Activated CD4-positive, CD25-positive, alpha-beta regulatory T cell treated with anti-CD3 and anti-CD28 coated beads, Interleukin-2, amount 50 U/mL, for 16 hours (primary cell): ENCODE data around the gene INKA1.

ENCODE experiments used
- DNase-seq: peaks from one replicate; pipeline ENCODE4 v3.0.0-alpha.2; 2020; ENCODE audit warnings: low read depth, low spot score

INKA1 gene

DNA sequence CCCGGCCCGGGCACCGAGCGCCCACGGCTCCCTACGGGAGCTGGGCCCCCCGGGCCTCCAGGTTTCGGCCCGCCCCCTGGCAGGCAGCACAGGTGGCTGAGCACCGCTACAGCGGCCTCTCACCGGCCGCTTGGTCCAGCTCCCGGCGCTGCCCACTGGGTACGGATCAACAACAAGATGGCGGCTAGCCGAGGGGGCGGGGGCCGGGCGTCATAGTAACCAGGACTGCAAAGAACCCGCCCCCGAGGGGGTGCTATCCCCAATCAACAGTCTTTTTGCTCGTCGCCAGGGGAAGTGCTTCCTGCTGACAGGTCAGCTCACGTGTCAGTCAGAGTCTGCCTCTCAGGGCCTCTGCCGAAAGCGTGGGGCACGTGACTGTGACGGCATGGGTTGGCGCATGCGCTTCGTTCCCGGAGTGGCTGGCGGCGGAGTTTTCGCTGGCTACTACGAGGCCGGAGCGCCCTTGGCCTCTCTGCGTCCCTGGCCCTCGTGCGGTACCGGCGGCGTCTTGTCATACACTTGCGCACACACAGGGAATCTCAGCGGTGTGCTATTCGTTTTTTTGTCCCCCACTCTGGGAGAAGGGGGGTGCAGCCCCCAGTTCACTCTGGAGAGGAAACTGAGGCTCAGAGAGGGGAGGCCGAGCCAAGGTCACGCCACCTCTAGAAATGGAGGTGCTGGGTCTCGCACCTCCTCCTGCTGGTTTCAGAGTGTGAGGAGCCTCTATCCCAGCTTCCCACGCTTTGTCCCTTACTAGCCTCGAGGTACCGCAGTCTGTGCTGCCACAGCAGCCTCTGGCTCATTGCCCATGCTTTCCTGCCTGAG is 16.5 kb upstream of the INKA1 start, which contains the start of gene IP6K1:
Gene IP6K1, minus strand, starts transcription at position 186 of the 825 bp plus-strand sequence. CDS start 38,502 bp downstream, outside the sequence.
- DNase-seq: peak; percentile 99

DNA sequence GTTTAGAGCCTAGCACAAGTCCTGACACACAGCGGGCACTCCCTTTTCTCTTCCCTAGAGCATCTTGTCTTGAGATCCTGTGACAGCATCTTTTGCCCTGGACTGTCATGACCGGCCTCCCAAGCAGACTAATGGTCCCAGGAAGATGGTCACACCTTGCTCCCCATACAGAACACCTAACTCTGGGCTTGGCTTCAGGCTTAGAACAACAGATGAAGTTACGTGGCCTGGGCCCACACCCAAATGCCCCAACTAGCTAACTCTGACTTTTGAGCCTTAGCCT is 15.9 kb upstream of the INKA1 start:
- DNase-seq: no peak

GRCh38 chr3:49787536-49787935 is 15.5 kb upstream of the INKA1 start:
- no peak for DNase-seq

GRCh38 chr3:49788056-49788455 is 15.0 kb upstream of the INKA1 start:
- no peak for DNase-seq

DNA sequence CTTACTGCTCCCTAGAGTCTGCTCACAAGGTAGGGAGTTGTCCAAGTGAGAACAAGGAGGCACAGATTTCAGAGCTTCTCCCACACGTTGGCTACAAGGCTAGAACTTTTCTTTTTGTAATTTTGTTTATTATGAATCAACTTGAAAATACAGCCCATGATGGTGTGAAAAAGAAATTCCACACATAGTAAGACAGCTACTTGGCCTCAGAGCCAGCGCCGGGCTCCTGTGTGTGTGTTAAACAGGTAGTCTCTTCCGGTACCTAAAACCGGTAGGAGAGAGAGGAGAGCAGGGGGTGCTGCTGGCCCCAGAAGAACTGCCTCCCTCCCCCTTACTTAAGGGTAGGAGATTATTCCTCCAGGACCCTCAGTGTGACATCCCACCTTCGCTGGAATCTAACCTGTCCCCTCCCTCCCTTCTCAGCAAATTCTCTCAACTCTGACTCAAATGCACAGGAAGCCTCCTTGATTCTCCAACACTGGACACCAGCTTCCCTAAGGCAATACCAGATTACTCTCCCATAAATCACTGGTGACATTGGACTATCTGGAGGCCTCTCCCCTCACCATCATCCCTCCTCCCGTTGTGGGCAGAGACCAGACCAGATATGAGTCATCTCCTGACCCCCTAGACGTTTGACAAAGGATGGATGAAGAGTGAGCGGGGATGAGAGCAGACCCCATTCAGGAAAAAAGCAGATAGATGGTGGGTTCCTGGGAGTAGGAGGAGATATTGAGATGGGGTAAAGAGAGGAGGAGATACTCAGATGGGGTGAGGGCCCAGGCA is 12.2 kb upstream of the INKA1 start:
- DNase-seq: no peak

DNA sequence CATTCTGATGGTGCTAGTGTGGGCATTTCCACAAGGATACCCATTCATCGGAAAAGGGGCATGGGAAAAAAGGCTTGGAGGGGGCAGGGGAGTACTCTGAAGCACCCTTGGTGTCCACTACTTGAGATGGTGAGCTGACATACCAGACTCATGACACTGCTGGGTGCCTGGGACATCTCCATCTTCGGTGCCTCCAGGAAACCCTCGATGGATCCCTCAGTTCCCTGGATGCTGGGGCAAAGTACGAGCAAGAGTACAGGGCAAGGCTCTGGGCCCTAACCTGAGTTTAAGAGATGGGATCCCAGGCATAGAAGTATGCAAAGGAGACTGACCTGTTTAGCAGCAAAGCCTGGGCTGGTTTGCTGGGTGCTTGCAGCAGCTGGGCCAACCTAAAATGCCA is 11.5 kb upstream of the INKA1 start:
- DNase-seq: no peak

DNA sequence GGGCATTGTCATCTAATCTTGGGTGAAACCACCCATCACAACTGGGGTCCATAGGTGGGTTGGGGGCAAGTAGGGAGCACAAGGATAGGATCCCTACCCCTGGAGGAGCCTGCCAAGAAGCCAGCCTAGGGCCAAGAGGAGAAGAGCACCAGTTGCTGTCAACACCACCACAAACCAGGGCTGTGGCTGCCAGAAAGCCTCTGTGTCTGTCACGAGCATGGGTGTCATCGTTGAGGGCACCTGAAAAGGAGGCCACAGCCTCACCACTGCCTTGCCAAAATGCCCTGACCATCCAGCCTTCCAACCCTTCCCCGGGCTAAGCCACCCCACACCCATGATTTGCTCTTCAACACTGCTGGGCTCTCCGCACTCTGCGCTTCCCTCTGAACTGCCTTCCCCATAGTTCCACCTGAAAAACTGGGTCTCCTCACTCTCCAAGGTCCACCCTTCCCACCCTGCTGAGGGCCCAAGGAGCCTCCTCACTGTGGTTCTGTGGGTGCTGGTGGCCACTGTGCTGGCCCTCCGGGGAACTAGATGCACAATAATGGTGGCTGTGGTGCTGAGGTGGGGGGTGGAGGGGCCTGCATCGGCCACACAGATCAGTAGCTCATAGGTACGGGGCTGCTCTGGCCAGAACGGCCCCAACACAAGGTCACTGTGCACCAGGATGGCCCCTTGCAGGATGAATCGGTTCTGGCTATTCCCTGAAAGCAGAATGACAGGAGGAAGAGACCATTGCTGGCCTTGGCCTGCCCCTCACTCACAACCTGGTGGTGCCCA is 10.5 kb upstream of the INKA1 start:
- no peak for DNase-seq

GRCh38 chr3:49793486-49794085 is 9.5 kb upstream of the INKA1 start:
- DNase-seq: no peak

DNA sequence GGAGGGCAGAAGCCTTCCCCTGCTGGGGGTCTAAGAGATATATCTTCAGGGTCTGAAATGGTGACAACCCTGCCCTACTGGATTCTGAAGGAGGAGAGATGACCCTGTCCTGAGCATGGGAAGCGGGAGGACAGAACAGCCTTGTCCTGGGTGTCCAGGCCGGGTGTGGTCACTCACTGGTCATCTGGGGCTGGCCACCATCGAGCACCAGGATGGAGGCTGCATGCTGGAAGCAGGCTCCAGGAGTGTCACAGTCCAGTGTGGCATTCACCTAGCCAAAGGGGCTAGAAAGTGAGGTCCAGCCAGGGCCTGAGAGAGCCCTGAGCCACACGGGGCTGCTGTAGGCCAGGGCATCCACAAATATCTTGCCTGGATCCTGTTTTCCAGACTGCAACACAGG is 8.6 kb upstream of the INKA1 start:
- no peak for DNase-seq

DNA sequence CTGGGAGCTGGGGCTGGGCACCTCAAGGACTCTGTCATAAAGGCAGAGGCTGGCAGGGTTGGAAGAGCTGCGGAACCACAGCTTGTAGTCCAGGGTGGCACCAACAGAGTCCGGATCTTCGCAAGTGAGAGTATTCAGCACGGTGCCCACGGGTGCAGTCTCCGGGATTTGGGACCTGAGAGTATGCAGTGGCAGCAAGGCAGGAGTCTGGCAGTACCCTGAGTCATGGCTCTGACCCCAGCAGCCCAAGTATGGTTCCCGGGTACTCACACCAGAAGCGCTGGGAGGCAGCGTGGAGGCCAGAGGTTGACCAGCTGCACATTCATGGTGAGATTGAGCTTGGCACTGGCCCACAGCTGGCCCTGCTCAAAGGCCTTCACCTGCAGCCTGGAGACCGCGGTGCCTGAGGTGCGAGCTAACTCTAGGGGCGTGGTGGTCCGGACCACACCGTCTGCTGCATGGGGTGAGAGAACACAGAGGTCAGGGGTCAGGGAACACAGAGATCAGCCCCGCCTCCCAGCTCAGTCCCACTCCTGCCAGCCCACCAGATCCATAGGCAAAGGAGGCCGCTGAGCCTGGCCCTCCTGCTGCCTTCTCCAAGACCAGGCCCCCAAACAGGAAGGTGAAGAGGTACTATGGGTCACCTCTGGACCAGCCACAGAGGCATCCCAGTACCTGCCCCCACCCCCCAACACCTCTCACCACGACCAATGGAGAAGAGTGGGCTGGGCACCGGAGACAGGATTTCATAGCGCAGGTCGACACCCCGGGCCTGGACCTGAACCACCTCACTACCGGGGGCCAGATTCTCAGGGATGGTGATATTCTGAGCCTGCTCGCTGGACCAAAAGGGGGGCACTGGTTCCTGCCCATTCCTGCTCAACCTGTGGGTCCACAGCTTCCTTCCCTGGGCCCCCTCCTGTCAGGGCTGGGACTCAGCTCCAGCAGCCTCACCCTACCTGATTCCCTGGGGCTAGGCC is 7.8 kb upstream of the INKA1 start:
- DNase-seq: no peak

DNA sequence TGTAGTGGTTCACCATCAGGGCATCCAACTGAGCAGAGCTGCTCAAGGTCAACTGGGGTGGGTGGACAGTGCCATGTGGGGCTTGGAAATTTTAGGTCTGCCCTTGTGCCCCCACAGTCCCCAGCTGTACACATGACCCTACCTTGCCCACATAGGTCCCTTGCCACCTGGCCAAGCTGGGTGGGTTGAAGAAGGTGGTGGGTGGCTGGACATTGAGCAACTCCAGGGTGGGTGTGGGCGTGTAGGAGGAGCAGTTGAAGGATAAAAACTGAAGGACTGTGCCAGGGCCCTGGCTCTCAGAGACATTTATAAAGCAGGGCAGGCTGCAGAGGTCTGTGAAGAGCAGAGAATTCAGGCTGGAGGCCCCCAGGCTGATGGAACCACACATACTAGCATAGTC is 4.0 kb upstream of the INKA1 start:
- DNase-seq: no peak

- DNase-seq: no peak
Measured at GRCh38 chr3:49799761-49800160, 3.3 kb upstream of the INKA1 start, which contains the start of gene CDHR4. Gene CDHR4, minus strand, starts transcription at chr3:49799873. Its CDS starts 61 bp downstream, at chr3:49799812.

GRCh38 chr3:49801160-49801559 is 1.9 kb upstream of the INKA1 start:
- no peak for DNase-seq

GRCh38 chr3:49803465-49804140 is 542 bp downstream of the INKA1 start:
- no peak for DNase-seq

DNA sequence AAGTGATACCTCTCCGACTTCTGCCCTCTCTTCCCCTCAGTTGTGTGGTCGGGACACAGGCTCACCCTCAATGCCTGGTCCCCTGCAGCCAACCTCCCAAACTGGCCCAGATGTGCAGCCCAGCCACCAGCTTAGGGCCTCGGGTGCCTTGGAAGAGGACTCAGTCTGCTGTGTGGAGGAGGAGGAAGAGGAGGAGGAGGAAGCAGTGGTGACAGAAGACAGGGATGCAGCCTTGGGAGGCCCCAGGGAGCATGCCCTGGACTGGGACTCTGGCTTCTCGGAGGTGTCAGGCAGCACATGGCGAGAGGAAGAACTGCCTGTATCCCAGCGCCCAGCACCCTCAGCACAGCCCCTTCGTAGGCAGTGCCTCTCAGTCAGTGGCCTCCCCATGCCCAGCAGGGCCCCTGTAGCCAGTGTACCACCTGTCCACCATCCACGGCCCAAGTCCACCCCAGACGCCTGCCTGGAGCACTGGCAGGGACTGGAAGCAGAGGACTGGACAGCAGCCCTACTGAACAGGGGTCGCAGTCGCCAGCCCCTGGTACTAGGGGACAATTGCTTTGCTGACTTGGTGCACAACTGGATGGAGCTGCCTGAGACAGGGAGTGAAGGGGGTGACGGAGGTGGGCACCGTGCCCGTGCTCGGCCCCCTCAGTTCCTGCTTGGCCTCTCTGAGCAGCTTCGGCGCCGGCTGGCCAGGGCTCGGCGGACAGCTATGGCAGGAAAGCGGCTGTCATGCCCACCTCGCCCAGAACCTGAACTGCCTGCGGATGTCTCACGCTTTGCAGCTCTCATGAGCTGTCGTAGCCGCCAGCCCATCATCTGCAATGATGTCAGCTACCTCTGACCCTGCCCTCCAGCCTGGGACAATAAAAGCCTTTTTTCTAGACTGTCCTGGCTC is 1.3 kb downstream of the INKA1 start:
- DNase-seq: no peak

GRCh38 chr3:49805367-49805782 is 2.3 kb downstream of the INKA1 start:
- DNase-seq: no peak

DNA sequence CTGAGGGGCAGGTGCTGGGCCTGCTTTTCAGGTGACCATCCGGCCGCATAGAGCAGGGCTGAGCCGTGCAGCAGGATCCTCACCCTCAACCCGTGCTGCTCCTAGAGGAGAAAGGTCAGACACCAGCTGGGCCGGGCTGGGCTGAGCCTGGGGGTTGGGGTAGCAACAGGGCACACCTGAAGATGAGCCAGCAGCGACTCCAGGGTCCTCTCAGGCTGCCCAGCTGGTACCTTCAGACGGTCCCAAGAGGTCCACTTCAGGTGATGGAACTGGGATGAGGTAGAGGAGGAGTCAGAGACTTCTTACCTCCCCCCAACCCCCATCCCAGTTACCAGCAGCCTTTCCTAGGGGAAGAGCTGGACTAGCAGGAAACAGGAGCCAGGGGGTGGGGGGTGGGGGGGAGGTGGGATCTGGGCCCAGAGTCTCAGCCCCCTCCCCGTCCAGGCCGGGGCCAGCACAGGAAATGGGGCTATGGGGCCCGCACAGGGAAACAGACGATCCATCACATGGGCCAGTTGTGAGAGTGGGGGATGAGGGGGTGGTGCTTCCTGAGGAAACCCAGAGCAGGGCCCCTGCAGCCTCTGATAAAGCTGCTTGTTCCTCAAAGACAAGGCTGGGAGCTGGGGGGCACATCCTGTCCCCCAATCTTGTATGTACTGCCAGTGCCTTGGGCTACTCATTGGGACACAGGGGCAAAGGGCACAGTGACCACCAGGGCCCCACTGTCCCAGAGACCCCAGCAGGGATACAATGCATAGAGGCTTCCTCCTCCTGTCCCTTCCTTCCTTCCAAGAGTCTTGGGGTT is 3.0 kb downstream of the INKA1 start:
- no peak for DNase-seq

DNA sequence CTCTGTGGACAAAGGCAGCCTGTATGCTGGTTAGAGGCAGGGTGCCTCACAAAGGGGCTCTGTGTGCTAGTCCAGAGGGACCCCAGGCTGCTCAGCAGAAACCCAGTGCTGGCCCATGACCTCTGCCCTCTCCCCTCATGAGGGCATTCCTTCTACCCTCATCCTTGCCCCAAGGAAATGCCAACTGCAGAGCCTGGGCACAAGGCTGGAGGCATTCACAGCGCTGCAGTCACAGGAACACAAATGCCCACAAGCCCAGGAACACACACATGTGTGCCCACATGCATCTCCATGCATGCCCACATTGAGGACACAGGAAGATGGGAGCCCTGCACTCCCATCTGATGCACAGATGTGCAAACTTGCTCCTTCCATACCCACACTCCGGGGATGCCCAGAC is 3.8 kb downstream of the INKA1 start:
- no peak for DNase-seq
